Heart right ventricle (tissue), 16 donors: ENCODE results near the gene BCAR3. TPM values are rescaled to one million over a fixed set of nuclear protein-coding genes. Genes with fewer than 3 reads are reported as not detected.

ENCODE experiments used
- ATAC-seq, 8 donors: fragments of 200-7000 bp; cut with Tn5 transposase; one replicate each; pipeline ENCODE4 v1.9.1; 2020; ENCODE audit warnings: mild to moderate bottlenecking in 8 of 8, moderate library complexity in 8 of 8, moderate number of reproducible peaks in 1 of 8
- DNase-seq, 2 donors: peaks; one replicate each; pipeline ENCODE4 v3.0.0-alpha.2; 2020
- H3K27ac ChIP-seq, 10 donors: fragments of 200-600 bp; sonication (generic) in 2 of 10; one replicate each; pipeline versions ENCODE4 v1.5.0 to v1.8.0; 2020 to 2022; ENCODE audit warnings: mild to moderate bottlenecking in 3 of 10
- H3K27me3 ChIP-seq, 7 donors: fragments of 200-600 bp; one replicate each; pipeline ENCODE4 v1.8.0; 2021 to 2022; ENCODE audit warnings: mild to moderate bottlenecking in 2 of 7
- H3K36me3 ChIP-seq, 9 donors: fragments of 200-600 bp; sonication (generic) in 1 of 9; one replicate each; pipeline versions ENCODE4 v1.5.0 to v1.8.0; 2020 to 2022; ENCODE audit warnings: mild to moderate bottlenecking in 2 of 9
- H3K4me1 ChIP-seq, 9 donors: fragments of 200-600 bp; sonication (generic) in 1 of 9; one replicate each; pipeline versions ENCODE4 v1.5.0 to v1.8.0; 2020 to 2022; ENCODE audit warnings: mild to moderate bottlenecking in 4 of 9
- H3K4me3 ChIP-seq, 10 donors: fragments of 200-600 bp; sonication (generic) in 2 of 10; one replicate each; pipeline versions ENCODE4 v1.5.0 to v1.8.0; 2020 to 2022; ENCODE audit warnings: mild to moderate bottlenecking in 7 of 10, moderate library complexity in 2 of 10
- H3K9me3 ChIP-seq, 11 donors: fragments of 200-600 bp in 10 of 11; sonication (generic) in 2 of 11; one replicate each; pipeline versions ENCODE4 v1.5.0 to v1.8.0; 2013 to 2022; ENCODE audit warnings: mild to moderate bottlenecking in 2 of 11, control low read depth in 1 of 11, moderate library complexity in 1 of 11
- WGBS, 2 donors: extraction: QIAGEN DNeasy Blood & Tissue Kit; methylation state at CpG; one replicate each; pipeline ENCODE4 v1.1.7; 2013; ENCODE audit warnings: inconsistent platforms in 1 of 2; 5-methylcytosine and 5-hydroxymethylcytosine counted together
- intact Hi-C, 10 donors: fragments of 100-400 bp; cut with DNase I; formaldehyde crosslinking; loops; one replicate each; pipeline versions ENCODE4 v1.11.1 to v1.14.2; 2022
- polyA plus RNA-seq, 2 donors: library from polyadenylated mRNA; stranded (reverse); fragments of 200-250 nt; gene quantifications; one replicate each; pipeline ENCODE4 v1.2.3, GENCODE V29; 2013
- total RNA-seq, 10 donors: library from RNA; stranded (reverse); fragmentation: NEBNext Ultra II Directional in 3 of 10; extraction: Animal tissue kit (Norgen Biotek cat#: 25700) in 3 of 10; gene quantifications; one replicate each; pipeline versions ENCODE4 v1.2.1 to v1.2.4, GENCODE V29; 2021 to 2023
- TF ChIP-seq, protein P1 (sequence below), 9 donors: fragments of 200-600 bp; sonication (generic) in 2 of 9; IDR thresholded peaks; one replicate each; pipeline versions ENCODE4 v1.5.0 to v1.8.0; 2021 to 2022; ENCODE audit warnings: antibody characterized with exemption in 9 of 9, mild to moderate bottlenecking in 5 of 9, moderate library complexity in 1 of 9
- donor health status: Arrhythmogenic right ventricular cardiomyopathy.
- donor health status: ischemic (EF 13 %, LVEDD 7.1; RV severe dilation, severe dysfunction).
- donor health status: healthy with polysubstance abuse.
- donor health status: DM: no; HTN: yes; CAD: no.
- donor health status: DM: no; HTN: no; CAD: no.
- donor health status: ischemic (EF 25% LVEDD 6.9; RV normal size, moderate dysfunction).
- donor health status: ischemic (EF 25% LVEDD 5.7; RV mildly dilated, moderate dysfunction).
- donor health status: healthy.
- donor health status: DM: yes; HTN: yes; CAD: no.
- donor health status: Ischemic cardiomyopathy.
- donor health status: ischemic (EF 35%, LVEDD 5.7; RV mildly dilated, moderate dysfunction).
- donor health status: nonischemic (EF 11% LVEDD 7.7; RV severe dilation, severe dysfunction).
- donor health status: DM: yes; HTN: yes; CAD: no.
- donor health status: PGD.
- donor health status: ischemic (EF 29% LVEDD 5.4; RV normal size, mild dysfunction).
- donor health status: nonischemic (EF 23%, LVEDD 6.1; RV moderate dilation, normal function).

BCAR3 gene
- total and polyA plus RNA-seq, 12 donors, result 6.6 to 36.0 (median 15.9) TPM

DNA sequence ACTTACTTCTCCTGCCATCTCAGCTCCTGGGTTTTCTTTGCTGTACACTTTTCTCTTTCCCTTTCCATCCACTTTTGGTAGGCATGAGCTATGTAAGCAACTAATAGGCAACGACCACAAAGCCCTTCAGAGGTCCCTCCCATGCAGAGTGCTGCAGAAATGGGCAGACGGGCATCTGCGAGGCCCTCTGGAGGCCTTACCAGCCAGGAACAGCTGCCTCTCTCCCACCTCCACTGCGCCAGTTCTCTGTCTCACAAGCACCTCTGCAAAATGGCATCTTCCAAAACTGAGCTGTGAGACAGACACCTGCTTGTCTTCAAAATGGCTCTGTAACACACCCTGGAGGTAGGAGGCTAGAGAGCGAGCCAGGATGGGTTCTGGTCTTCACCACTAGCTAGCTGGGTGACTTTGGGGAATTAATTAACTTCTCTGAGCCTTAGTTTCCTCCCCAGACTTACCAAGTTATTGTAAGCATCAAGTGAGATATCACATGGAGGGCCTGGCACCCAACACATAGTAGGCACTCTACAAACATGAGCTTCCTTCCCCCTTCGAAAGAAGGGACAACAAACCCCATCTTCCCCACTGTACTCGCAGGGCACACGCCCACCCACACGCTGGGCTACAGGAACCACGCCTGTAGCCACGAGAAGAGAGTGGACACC is 62.0 kb downstream of the BCAR3 start:
- peak overlapping the region in 1 of 10 donors; percentile 46 for H3K27ac ChIP-seq
- intact Hi-C loops, result loop anchor here in 8 of 10 donors (5.0 to 10.0 kb wide), 7 partner anchors 55 to 315 kb away; partner anchors contain the start of gene FNBP1L (in 2 of the 8)
- TF ChIP-seq, protein P1, sequence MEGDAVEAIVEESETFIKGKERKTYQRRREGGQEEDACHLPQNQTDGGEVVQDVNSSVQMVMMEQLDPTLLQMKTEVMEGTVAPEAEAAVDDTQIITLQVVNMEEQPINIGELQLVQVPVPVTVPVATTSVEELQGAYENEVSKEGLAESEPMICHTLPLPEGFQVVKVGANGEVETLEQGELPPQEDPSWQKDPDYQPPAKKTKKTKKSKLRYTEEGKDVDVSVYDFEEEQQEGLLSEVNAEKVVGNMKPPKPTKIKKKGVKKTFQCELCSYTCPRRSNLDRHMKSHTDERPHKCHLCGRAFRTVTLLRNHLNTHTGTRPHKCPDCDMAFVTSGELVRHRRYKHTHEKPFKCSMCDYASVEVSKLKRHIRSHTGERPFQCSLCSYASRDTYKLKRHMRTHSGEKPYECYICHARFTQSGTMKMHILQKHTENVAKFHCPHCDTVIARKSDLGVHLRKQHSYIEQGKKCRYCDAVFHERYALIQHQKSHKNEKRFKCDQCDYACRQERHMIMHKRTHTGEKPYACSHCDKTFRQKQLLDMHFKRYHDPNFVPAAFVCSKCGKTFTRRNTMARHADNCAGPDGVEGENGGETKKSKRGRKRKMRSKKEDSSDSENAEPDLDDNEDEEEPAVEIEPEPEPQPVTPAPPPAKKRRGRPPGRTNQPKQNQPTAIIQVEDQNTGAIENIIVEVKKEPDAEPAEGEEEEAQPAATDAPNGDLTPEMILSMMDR (IDR thresholded peaks at IDR 0.05), result no peak
- no peaks in the 10 kb centered on the region for H3K9me3 ChIP-seq
- H3K4me3 ChIP-seq, result no peak overlapping the region
- 93 to 95% methylated on average over 11 of the region's 11 CpGs for WGBS, 2 donors
- ATAC-seq (no peak), DNase-seq (no peak)
- no peaks in the 10 kb centered on the region for H3K27me3 ChIP-seq
- no peaks in the 10 kb centered on the region for H3K36me3 ChIP-seq
- H3K4me1 ChIP-seq, result peaks cover 14 to 96% (median 69%) of the 10 kb centered on the region in 9 donors

DNA sequence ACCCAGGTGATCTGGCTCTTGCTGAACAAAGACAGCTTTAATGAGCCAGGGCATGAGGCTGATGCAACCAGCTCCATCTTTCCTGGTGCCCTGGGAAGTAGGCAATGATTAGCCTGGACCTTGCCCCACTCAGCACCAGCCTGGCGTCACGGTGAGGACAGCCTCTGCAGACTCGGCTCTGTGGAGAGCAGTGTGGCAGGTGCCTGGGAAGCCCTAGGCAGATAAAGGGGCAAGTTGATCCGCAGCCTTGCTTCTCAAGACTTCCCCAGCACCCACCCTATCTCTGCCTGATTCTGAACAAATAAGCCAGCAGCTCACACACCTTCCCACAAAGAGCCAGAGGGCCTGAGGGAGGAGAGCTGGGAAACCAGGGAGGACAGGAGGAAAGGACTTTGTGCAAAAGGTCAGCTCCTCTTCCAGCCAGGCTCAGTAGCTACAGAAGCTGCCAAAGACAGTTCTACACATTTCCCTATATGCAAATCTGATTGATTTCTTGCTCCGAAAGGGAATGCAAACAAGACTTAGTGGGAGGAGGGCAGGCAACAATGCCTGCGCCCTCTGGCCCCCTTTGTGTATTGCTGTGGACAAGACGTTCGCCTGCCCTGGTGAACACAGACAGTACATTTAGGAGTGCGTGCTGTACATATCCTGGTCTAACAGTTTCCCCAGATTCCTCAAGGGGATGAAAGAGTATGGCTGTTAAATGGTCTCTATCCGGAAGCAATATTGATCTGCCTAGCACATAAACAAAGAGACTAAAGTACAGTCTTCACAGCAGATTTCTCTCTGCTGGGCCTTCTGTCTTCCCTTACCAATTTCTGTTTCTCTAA is 63.8 kb downstream of the BCAR3 start:
- Histone ChIP-seq H3K27ac (peak overlapping the region; percentile 1 to 82 (median 70)), H3K36me3 (no peaks in the 10 kb centered on the region), H3K27me3 (no peaks in the 10 kb centered on the region), H3K4me3 (no peak overlapping the region), H3K9me3 (no peaks in the 10 kb centered on the region), H3K4me1 (peaks cover 14 to 94% (median 66%) of the 10 kb centered on the region in 9 donors)
- DNase-seq, result no peak
- intact Hi-C loops, result loop anchor here in 2 of 10 donors (5.0 to 10.0 kb wide), 2 partner anchors 53 to 61 kb away; no protein-coding TSS in a partner anchor
- 81 to 84% methylated on average over 10 of the region's 10 CpGs for WGBS, 2 donors
- TF ChIP-seq, protein P1 (IDR thresholded peaks at IDR 0.05), result no peak
- peak in 1 of 8 donors; percentile 12 for ATAC-seq

DNA sequence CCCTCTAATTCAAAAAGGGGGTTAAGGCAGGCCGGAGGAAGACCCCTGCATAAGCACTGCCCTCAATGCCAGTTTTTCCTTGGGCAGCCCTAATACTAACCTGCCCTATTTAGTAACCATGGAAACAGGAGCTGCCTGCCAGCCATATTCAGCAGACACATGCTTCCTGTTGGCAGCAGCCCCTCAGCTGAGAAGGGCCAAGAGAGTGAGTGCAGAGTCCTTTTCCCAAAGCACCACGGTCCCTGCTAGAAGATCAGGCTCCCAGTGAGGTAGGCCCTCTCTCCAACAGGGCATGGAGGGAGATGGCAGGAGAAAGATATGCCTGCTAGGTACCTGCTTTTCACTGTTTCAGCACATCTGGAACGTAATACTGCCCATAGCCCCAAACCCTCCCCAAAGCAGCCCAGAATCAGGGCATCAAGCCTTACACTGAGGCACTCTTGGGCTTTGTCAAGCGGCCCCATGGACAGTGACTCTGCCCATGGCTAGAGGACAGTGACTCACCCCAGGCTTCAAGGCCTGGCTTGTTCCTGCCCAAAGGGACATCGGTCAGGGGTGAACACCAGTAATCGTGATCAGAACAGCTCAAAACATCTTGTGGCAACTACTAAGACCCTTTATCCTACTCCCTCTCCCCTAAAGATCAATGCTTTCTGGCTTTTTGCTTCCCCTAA is 64.5 kb downstream of the BCAR3 start:
- Histone ChIP-seq H3K4me3 (no peak overlapping the region), H3K27me3 (no peaks in the 10 kb centered on the region), H3K36me3 (no peaks in the 10 kb centered on the region), H3K27ac (peak overlapping the region; percentile 1 to 82 (median 70)), H3K4me1 (peaks cover 16 to 94% (median 62%) of the 10 kb centered on the region in 9 donors), H3K9me3 (no peaks in the 10 kb centered on the region)
- TF ChIP-seq, protein P1 (IDR thresholded peaks at IDR 0.05), result no peak
- DNase-seq, result peak; percentile 39 to 52
- intact Hi-C loops, result loop anchor here in 2 of 10 donors (5.0 to 10.0 kb wide), 2 partner anchors 52 to 60 kb away; no protein-coding TSS in a partner anchor
- ATAC-seq, result peak; percentile 28 to 67 (median 48)
- WGBS, 2 donors, result 72 to 79% methylated on average over 6 of the region's 6 CpGs
